Posterior cingulate gyrus (tissue), 11 donors: ENCODE data around the gene RGS1.

Experiments
- DNase-seq, 10 donors: peaks; one replicate each; pipeline versions ENCODE4 v3.0.0 to v3.0.0-alpha.2; 2020 to 2021; ENCODE audit warnings: mixed read lengths in 3 of 10
- intact Hi-C: fragments of 100-400 bp; cut with DNase I; formaldehyde crosslinking; loops from one replicate; pipeline ENCODE4 v1.15.1; 2023

RGS1 gene

GRCh38 chr1:192579010-192579738 lies 3.6 kb downstream of the RGS1 start:
- intact Hi-C loops: no loop called here
- no peak for DNase-seq

DNA sequence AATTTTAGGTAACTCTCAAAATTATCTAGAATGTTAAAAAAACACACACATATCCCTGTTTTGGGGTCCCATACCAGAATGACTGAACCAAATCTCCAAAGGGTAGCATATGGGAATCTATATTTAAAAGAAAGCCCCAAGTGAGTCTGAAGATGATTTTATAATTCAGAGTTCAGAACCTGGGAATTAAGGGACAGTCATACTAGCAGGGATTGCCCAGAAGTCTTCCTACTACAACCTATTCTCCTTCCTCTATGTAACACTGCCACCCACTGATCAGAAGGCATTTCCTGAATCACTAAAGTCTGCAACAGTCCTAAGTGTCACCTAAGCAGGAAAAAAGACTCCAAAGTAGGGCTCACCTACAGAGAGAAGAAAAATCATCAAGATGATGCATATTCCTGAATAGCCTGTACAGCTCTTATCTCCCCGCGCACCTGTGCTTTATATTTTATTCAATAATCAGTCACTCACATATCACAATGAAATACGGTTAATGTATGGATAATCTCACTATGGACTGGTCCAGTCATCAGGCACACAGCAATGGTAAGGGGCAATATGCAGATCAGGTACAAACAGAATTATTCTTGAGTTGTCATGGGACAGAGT lies 4.9 kb downstream of the RGS1 start:
- intact Hi-C loops: no loop called here

GRCh38 chr1:192581131-192581927 lies 5.8 kb downstream of the RGS1 start:
- DNase-seq: no peak
- intact Hi-C loops: no loop called here

More for the DNA sequence above, 4.9 kb downstream of the RGS1 start:
- no peak for DNase-seq

DNA sequence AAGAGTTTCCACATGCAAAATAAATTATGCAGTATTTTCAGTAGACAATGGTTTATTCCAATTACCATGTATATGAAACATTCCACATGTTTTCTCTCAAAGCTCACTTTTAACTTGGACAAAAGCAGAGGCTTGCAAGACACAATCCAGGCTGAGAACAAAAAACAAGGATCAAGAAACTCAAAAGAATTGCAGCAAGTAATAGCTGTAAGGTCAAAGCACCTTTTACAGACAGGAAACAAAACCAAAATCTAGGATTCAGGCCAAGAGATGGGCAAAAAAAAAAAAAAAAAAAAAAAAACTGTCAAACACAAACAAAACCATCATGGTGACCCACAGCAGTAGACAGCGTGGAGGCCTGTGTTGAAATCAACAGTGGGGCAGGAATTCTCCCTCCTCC lies 9.3 kb downstream of the RGS1 start:
- DNase-seq: no peak
- intact Hi-C loops: no loop called here

DNA sequence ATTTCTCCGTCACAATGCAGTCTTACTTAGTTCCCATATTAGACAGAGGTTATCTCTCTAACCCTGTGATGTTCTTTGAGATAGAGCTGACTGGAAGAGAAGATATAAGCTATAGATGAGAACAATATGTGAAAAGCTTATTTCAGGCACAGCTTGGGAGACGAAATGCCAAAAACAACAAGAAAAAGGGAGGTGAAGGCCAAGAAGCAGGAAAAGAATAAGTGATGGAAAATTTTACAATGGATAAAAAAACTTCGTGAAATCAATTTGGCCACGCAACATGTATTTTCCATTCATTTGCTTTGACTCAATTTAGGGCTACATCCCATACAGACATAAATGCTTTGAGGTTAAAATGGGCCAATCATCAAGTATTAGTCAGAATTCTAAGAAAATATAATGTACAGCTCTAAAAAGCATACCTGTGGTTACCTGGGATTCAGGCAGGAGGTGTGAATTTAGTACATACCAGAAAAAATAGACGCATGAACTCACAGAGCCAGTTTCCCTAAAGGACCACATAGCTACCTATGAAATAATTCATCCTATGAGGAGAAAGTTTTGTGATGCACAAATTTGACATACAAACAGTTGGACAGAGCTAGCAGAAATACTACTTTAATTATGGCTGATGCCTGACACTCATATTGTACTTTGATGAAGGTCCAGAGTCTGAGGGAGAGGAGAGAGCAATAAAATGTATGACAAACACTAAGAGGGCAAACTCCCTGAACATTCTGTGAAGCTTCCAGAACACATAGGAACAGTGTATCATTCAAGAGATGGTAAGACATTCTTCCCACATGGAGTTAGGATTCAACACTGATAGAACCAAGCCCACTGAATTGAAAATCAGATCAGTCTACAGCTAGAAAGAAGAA lies 12.1 kb downstream of the RGS1 start:
- no peak for DNase-seq
- intact Hi-C loops: no loop called here

- no peak for DNase-seq
- intact Hi-C loops: no loop called here
These were observed 13.0 kb downstream of the RGS1 start for GRCh38 chr1:192588546-192588945.

DNA sequence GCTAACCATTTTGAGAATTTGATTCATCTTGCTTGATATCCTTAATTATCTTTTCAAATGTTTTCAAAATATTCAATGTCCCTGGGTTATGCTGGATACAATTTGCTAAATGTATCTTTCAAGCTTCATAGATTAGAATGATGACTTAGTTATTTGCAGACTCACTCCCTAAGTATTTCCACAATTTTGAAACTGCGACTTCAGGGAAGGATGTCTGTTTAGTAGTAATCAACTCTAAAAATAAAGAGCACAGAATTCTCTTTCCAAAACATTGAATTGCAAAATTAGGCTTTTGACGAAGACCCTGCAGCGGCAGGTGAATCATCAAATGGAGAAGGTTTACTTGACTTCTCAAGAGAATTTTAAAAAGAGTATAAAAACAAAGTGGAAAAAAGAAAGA lies 14.2 kb downstream of the RGS1 start:
- no peak for DNase-seq
- intact Hi-C loops: no loop called here

DNA sequence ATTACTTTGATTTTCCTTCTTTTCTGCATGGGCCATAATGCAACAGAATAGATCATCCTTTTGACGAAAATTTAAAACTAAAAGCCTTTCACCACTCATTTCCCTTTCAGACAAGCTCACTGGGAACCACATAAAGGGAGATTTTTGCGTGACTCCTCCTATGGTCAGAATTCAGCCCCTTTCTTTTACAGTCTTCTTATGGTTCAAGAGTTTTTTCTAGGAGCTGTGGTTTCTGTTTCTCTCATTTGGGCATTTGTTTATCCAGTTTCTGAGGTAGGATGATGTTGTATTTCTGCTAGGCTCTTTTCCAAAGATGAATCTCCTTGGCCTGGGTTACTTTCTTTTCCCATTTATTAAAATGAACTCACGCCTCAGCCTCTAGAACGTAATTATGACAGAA lies 16.9 kb downstream of the RGS1 start:
- intact Hi-C loops: no loop called here
- no peak for DNase-seq

DNA sequence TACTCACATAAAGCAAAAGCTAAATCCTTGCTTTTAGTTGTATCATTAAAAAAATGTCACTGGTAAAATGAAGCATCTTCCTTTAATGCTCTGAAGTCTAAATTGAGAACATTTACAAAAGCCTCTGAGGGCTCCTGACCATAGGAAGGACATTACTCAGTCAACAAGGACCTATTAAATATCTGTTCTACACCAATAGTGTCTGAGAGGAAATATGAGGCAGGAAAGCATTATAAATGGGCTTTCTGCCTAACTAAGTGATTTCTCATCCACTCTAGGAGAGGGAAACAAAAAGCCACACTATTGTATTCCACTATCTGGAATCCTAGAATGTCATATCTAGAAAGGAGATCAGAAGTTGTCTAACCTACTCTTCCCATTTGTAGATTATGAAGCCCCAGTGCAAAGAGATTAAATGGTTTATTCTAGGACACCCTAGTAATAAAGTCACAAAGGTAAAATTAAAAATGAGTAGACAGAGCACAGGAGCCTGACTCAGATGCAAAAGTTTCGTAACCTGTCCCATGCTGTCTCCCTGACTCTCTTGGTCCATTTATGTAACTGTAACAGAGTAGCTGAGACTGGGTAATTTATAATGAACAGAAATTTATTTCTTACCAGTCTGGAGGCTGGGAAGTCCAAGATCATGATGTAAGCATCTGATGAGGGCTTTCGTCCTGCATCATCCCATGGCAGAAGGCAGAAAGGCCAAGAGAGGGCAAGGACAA lies 17.6 kb downstream of the RGS1 start:
- intact Hi-C loops: no loop called here
- DNase-seq: no peak

DNA sequence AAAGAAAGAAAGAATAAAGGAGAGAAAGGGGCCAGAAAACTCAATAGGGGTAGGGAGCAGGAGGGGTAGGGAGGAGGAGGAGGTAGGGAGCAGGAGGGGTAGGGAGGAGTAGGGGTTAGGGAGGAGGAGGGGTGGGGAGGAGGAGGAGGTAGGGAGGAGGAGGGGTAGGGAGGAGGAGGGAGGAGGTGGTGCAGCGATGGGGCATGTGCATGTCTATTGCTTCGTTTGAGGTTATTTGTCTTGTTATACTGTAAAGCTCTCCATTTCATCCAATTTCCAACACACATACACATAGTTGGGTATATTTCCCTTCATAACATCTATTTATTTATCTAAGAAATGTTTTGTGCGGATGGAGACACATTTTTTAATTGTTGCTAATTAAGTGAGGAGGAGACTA lies 19.7 kb downstream of the RGS1 start:
- no peak for DNase-seq
- intact Hi-C loops: no loop called here

- DNase-seq: no peak
- intact Hi-C loops: no loop called here
These were observed 23.0 kb downstream of the RGS1 start for GRCh38 chr1:192598589-192598988.

- intact Hi-C loops: no loop called here
- no peak for DNase-seq
These were observed 24.7 kb downstream of the RGS1 start for GRCh38 chr1:192600275-192600674.

GRCh38 chr1:192601143-192601542 lies 25.6 kb downstream of the RGS1 start:
- no peak for DNase-seq
- intact Hi-C loops: no loop called here

DNA sequence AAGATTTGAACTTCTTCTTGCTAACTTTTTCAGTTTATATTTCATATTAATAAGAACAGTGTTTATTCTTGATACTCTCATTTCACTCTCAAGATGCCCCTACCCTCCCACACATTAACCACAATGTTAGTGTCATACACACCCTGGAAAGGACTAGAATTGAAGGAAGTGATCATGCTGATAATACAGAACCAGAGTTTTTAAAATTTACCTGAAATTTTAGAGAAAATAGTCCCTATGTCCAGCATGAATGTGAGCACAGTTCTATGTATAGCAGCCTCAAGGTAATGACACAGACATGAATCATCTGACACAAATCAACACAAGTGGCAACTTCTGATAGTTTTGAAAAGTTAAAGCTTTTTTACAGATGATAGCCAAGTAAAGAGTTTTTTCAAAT lies 26.0 kb downstream of the RGS1 start:
- intact Hi-C loops: no loop called here
- DNase-seq: no peak

GRCh38 chr1:192602757-192603156 lies 27.2 kb downstream of the RGS1 start:
- intact Hi-C loops: no loop called here
- DNase-seq: no peak

- no peak for DNase-seq
- intact Hi-C loops: no loop called here
These were observed 27.7 kb downstream of the RGS1 start for GRCh38 chr1:192603218-192603787.

- no peak for DNase-seq
- intact Hi-C loops: no loop called here
These were observed 29.5 kb downstream of the RGS1 start for GRCh38 chr1:192604979-192605620.

DNA sequence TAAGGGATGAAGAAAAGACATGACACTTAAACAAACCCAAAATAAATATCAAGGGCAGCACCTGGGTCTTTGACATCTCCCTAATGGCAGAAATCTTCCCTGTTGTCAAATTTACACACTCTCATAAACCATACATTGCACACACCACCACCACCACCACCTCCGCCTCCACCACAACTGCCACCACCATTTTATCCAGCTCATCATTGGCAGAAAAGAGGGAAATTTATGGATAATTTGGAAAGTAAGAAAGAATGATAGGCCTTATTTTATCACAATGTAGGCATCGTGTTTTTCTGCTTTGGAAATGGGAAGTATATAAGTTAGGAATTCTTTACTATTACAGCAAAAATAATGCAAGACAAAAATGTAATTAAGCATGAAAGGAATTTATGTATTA lies 33.1 kb downstream of the RGS1 start:
- peak in 1 of 10 donors; percentile 37 for DNase-seq
- intact Hi-C loops: no loop called here
